GM18517 (cell line): ENCODE data around the gene NPFF.

Experiments
- ATAC-seq: cut with Tn5 transposase; IDR thresholded peaks from one replicate; pipeline ENCODE4 v1.9.1; 2021; ENCODE audit warnings: mild to moderate bottlenecking, moderate library complexity; ENCODE audit not compliant: unreplicated experiment

Gene NPFF

GRCh38 chr12:53514628-53515290, 7.5 kb upstream of the NPFF start:
- no peak for ATAC-seq

GRCh38 chr12:53513712-53514410, 6.6 kb upstream of the NPFF start:
- no peak for ATAC-seq

GRCh38 chr12:53510181-53510812, 3.0 kb upstream of the NPFF start:
- no peak for ATAC-seq

GRCh38 chr12:53508534-53509170, 1.4 kb upstream of the NPFF start:
- peak; percentile 89 for ATAC-seq

DNA sequence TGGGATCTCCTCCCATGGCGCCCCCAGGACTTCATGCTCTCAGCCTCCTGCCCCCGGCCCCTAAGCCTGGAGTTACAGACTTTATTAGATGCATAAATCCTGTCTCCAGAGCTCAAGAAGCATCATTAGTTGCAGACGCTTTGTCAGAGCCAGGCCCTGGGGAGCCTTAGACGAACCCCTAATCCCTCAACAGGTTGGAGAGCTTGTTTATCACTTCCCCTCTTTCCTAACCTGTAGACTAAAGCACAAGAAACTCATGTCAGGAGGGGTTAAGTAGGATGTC, 260 bp upstream of the NPFF start:
- ATAC-seq: no peak

GRCh38 chr12:53506450-53506785, 866 bp downstream of the NPFF start:
- no peak for ATAC-seq

DNA sequence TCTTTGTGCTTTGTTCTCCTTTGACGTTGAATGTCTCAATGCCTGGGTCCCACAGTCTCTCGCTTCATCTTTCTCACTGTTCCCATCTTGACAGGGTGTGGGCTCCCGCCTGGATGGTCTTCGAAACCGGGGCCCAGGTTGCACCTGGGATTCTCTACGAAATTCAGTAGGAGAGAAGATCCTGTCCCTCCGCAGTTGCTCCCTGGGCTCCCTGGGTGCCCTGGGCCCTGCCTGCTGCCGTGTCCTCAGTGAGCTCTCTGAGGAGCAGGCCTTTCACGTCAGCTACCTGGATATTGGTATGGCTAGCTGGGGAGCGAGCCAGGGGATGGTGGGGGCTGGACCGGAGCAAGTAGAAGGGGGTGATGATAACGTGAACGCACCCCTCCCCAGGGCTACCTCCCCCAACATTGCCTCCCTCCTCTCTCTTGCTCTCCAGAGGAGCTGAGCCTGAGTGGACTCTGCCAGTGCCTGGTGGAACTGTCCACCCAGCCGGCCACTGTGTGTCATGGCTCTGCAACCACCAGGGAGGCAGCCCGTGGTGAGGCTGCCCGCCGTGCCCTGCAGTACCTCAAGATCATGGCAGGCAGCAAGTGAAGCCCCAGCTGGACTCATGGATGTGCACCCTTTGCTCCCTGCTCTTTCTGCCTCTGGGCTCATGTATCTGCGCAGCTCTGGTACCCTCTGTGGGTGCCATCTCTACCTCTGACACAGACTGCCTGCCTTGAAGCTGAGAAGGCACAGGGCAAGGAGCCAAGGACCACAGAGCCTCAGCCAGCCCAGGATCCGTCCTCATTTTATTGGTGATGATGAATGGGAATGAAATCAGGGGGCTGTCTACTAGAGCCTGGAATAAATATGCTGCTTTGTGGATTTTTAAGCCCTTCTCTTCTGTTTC, 1.5 kb downstream of the NPFF start:
- no peak for ATAC-seq

GRCh38 chr12:53505086-53505485, 2.2 kb downstream of the NPFF start:
- no peak for ATAC-seq

- no peak for ATAC-seq
These were observed 3.0 kb downstream of the NPFF start for GRCh38 chr12:53504004-53504920.

DNA sequence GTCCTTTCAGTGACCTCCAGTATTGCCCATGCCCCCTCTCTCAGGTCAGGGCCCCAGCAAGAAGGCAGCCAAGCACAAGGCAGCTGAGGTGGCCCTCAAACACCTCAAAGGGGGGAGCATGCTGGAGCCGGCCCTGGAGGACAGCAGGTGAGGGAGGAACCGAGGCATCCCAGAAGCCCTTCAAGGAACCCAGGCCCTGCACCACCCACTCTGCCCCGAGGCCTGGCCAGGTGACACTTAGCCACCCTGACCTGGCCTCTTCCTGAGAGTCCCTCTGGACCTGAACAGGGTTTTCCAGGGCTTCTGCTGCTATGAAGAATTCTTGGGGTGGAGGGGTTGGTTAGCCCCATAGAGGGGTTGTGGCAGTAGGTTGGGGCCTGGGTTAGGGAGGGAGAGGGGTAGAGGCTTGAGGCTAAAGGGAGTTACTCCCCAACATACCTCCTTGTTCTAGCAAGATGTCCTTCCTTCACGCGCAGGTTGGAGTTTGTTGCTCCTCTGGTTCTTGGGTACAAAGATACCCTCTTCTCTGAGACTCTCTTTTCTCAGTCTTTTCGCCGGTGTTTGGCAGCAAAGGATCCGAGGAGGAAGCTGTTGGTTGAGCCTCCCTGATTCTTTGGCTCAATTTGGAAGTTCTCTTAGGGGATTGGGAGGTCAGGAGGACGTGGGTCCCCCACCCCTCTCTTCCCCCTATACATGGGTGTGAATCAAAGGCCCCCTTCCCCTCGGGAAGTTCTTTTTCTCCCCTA, 4.1 kb downstream of the NPFF start:
- no peak for ATAC-seq

GRCh38 chr12:53502331-53502730, 5.0 kb downstream of the NPFF start:
- ATAC-seq: no peak

DNA sequence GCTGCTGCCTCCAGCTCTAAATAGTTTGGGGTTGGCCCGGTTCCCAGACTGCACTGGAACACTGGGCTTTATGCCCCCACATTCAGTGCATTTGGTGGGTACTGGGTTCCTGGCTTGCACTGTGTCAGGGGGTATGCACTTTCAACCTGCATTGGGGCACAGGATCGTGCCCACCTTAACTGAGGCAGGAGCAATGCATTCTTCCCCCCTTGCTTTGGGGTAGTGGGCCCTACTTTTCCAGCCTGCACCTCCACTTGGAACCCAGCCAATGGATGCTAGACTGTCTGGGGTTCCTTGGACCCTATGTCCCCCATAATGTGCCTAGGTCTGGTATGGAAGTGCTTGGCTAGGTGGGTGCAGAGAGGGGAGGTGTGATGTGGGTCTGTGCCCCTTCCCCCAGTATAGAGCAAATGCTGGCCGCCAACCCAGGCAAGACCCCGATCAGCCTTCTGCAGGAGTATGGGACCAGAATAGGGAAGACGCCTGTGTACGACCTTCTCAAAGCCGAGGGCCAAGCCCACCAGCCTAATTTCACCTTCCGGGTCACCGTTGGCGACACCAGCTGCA, 5.6 kb downstream of the NPFF start:
- ATAC-seq: no peak

GRCh38 chr12:53500776-53501614, 6.3 kb downstream of the NPFF start, which contains the start of gene TARBP2:
TARBP2 (plus strand) TSS chr12:53501283; CDS start chr12:53501409, 126 bp downstream.
- ATAC-seq: peak; percentile 81

DNA sequence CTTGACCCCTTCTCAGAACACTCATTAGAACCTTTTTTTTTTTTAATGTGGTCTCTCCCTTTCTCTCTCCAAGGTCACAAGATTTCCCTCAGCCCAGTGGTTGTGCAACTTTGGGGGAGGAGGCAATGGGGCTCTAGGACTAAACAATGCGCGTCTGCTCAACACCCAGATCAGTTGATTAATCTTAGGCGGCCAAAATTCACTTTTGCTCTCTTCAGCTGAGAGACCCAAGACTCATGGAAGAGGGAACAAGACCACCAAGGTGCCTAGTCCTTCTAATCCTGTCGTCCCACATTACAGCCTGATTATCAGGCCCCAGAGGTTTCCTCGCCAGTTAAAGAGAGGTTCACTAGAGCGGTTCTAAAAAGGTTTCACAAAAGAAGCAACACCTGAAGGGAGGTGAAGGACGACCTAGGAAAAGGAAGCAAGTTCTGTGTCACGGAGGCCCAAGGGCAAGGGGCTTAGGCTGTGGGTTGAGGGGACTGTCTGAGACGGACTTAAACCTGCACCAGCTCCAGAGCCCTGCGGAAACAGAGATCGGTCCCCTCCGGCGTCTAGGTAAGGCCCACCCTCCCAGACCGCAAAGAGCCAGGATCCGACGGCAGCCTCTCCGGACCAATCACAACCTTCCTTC, 7.0 kb downstream of the NPFF start:
- no peak for ATAC-seq

GRCh38 chr12:53499266-53500141, 7.8 kb downstream of the NPFF start, which contains the start of gene MAP3K12:
MAP3K12 (minus strand) TSS chr12:53499458; CDS start chr12:53487391, 12,067 bp downstream.
- no peak for ATAC-seq

DNA sequence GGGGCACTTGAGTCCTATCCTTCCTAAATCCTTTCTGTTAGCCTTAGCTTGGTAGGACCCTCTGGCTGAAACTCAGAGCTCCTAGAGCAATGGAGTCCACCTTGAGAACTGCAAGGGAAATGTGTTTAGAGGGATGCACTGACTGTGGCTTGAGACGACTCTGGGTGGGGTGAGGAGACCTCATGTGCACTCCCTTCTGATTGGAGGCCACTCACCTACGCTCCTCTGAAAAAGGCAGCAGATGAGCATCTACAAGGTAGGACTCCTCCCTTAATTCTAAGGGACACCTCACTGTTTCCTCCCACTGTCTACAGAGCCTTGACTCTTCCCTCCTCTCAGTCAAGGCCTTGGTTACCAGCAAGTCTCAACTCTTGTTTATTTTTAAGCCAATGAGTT, 9.1 kb downstream of the NPFF start:
- no peak for ATAC-seq
